Stimulated activated CD4-positive, alpha-beta T cell treated with anti-CD3 and anti-CD28 coated beads, Interleukin-1b, Interleukin-23, amount 100 ng/mL, for 4 hours (primary cell): Measurements from ENCODE around the gene PTPRH.
"Not testable (repeated sequence)": the region's sequence is repeated elsewhere in the genome, so short reads cannot be mapped to it uniquely, and the experiment has no call there.

ENCODE experiments used
- DNase-seq, 2 donors: peaks; one replicate each; pipeline ENCODE4 v3.0.0-alpha.2; 2020; ENCODE audit warnings: low read depth in 2 of 2

The PTPRH gene

GRCh38 chr19:55225415-55225958 lies 16.2 kb upstream of the PTPRH start:
- no peak for DNase-seq

GRCh38 chr19:55224679-55225414 lies 15.5 kb upstream of the PTPRH start:
- not testable (repeated sequence) for DNase-seq

- no peak for DNase-seq
Measured at GRCh38 chr19:55224038-55224665, 14.9 kb upstream of the PTPRH start.

- DNase-seq, result no peak
Measured at GRCh38 chr19:55223291-55224037, 14.2 kb upstream of the PTPRH start.

- DNase-seq, result no peak
Measured at GRCh38 chr19:55220525-55220924, 11.2 kb upstream of the PTPRH start.

GRCh38 chr19:55216461-55217198 lies 7.3 kb upstream of the PTPRH start:
- peak; percentile 15 to 41 for DNase-seq

GRCh38 chr19:55213547-55213946 lies 4.2 kb upstream of the PTPRH start:
- no peak for DNase-seq

GRCh38 chr19:55212447-55212846 lies 3.1 kb upstream of the PTPRH start:
- peak in 1 of 2 donors; percentile 34 for DNase-seq

- no peak for DNase-seq
Measured at GRCh38 chr19:55209693-55210472, 582 bp upstream of the PTPRH start.

GRCh38 chr19:55206664-55207500 lies 2.4 kb downstream of the PTPRH start:
- peak; percentile 11 to 33 for DNase-seq

- DNase-seq, result not testable (repeated sequence)
Measured at GRCh38 chr19:55202199-55202598, 7.1 kb downstream of the PTPRH start.

GRCh38 chr19:55199620-55200204 lies 9.6 kb downstream of the PTPRH start:
- DNase-seq, result no peak

- no peak for DNase-seq
Measured at GRCh38 chr19:55198651-55199050, 10.7 kb downstream of the PTPRH start.

- DNase-seq, result no peak
Measured at GRCh38 chr19:55197528-55197927, 11.8 kb downstream of the PTPRH start.

GRCh38 chr19:55196803-55197202 lies 12.5 kb downstream of the PTPRH start:
- DNase-seq, result no peak

GRCh38 chr19:55193481-55193880 lies 15.8 kb downstream of the PTPRH start:
- no peak for DNase-seq

- no peak for DNase-seq
Measured at GRCh38 chr19:55189403-55189835, 19.9 kb downstream of the PTPRH start.

- no peak for DNase-seq
Measured at GRCh38 chr19:55188625-55189024, 20.7 kb downstream of the PTPRH start.

GRCh38 chr19:55186080-55186479 lies 23.2 kb downstream of the PTPRH start:
- no peak for DNase-seq

GRCh38 chr19:55181740-55182139 lies 27.6 kb downstream of the PTPRH start:
- no peak for DNase-seq
